Measurements from ENCODE around the gene RTP1. TPM values are rescaled to one million over a fixed set of nuclear protein-coding genes. Genes with fewer than 3 reads are reported as not detected.

RTP1 gene
- total and polyA plus RNA-seq, 9 of the 15 experiments (the other 6 are each of a cell fraction or from before 2014, with no cell fraction given): not detected

DNA sequence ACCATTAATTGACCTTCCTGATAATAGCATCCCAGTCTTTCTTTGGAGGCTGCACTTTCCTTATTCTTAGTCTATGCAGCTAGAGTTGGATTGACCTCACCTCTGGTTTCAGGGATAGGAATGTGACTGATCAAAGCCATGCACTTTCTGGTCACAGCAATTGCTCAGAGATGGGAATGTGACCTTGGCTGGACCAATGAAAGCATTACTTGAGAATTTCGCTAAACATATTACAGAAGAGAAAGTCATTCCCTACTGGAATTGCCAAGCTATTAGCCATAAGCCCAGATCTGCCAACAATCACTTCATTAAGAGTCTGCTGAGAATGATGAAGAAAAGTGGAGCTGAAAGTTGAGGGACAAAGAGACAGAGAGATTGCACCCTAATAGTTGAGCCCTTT, 32.7 kb downstream of the RTP1 start:
- Histone ChIP-seq H3K9ac (ENCODE audit: insufficient read depth in 1 of 2, low read depth in 2 of 2, low read length in 2 of 2) (no peak overlapping the region), H3K9me3 (replicated peaks; ENCODE audit: control insufficient read depth, insufficient read depth, low read depth, low read length) (no peaks in the 10 kb centered on the region), H3K27me3 (ENCODE audit: control insufficient read depth in 2 of 2, insufficient read depth in 2 of 2, low read length in 2 of 2) (peaks cover under 1 to 53% of the 10 kb centered on the region in 2 experiments; a peak in 3 of 5 replicates), H3K27ac (ENCODE audit: extremely low read depth, low read depth, low read length) (no peak overlapping the region), H3K79me2 (ENCODE audit: control insufficient read depth, insufficient read depth, low read length) (no peaks in the 10 kb centered on the region), H3K4me2 (ENCODE audit: insufficient read depth, low read length) (no peak overlapping the region), H3K36me3 (ENCODE audit: control insufficient read depth, insufficient read depth, low read length) (no peaks in the 10 kb centered on the region), H3K9me1 (ENCODE audit: control insufficient read depth, insufficient read depth, low read length) (no peaks in the 10 kb centered on the region), H3K4me1 (replicated peaks in 1 of 2; ENCODE audit: control insufficient read depth in 2 of 2, insufficient read depth in 2 of 2, low read length in 2 of 2) (no peaks in the 10 kb centered on the region; a peak in 1 of 5 replicates), H4K20me1 (replicated peaks; ENCODE audit: control insufficient read depth, insufficient read depth, low read length) (no peaks in the 10 kb centered on the region), H3K4me3 (no peak overlapping the region), H2AFZ (ENCODE audit: low read depth, low read length) (no peak overlapping the region)
- FAIRE-seq (no peak), DNase-seq (ENCODE audit: extremely low read depth in 1 of 4, low spot score in 3 of 4) (no peak), ATAC-seq (no peak)
- intact Hi-C loops (cut with micrococcal nuclease) (no loop called here), in situ Hi-C loops (cut with MboI) (no loop called here)
- POLR2A ChIA-PET: interaction anchor here (1.2 kb wide), 1 partner anchor 10 kb away, joined by 4 read pairs; no protein-coding TSS in a partner anchor
- TF ChIP-seq RBM17 (IDR thresholded peaks at IDR 0.05; ENCODE audit: borderline replicate concordance, low read depth, low read length) (no peak), MBD2 (IDR thresholded peaks at IDR 0.05; ENCODE audit: borderline replicate concordance, low read depth) (no peak), ZNF57 (CRISPR knock-in tag; IDR thresholded peaks at IDR 0.05) (no peak), ZNF79 (CRISPR knock-in tag; IDR thresholded peaks at IDR 0.05; ENCODE audit: low read depth) (no peak), SNRNP70 (optimal IDR thresholded peaks at IDR 0.05; ENCODE audit: low read depth, low read length) (no peak), ZNF143 (CRISPR knock-in tag; IDR thresholded peaks at IDR 0.05) (no peak), XRCC3 (IDR thresholded peaks at IDR 0.05) (no peak), ILF3 (IDR thresholded peaks at IDR 0.05; ENCODE audit: borderline replicate concordance) (no peak), HMGN3 (IDR thresholded peaks at IDR 0.05; ENCODE audit: borderline replicate concordance, extremely low read depth, insufficient read length, low read depth, low read length) (no peak)
- TF ChIP-seq, protein P1, sequence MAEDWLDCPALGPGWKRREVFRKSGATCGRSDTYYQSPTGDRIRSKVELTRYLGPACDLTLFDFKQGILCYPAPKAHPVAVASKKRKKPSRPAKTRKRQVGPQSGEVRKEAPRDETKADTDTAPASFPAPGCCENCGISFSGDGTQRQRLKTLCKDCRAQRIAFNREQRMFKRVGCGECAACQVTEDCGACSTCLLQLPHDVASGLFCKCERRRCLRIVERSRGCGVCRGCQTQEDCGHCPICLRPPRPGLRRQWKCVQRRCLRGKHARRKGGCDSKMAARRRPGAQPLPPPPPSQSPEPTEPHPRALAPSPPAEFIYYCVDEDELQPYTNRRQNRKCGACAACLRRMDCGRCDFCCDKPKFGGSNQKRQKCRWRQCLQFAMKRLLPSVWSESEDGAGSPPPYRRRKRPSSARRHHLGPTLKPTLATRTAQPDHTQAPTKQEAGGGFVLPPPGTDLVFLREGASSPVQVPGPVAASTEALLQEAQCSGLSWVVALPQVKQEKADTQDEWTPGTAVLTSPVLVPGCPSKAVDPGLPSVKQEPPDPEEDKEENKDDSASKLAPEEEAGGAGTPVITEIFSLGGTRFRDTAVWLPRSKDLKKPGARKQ (CRISPR knock-in tag; IDR thresholded peaks at IDR 0.05): no peak
- TF ChIP-seq, protein P2, sequence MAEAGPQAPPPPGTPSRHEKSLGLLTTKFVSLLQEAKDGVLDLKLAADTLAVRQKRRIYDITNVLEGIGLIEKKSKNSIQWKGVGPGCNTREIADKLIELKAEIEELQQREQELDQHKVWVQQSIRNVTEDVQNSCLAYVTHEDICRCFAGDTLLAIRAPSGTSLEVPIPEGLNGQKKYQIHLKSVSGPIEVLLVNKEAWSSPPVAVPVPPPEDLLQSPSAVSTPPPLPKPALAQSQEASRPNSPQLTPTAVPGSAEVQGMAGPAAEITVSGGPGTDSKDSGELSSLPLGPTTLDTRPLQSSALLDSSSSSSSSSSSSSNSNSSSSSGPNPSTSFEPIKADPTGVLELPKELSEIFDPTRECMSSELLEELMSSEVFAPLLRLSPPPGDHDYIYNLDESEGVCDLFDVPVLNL (CRISPR knock-in tag; IDR thresholded peaks at IDR 0.05; ENCODE audit: low read depth): no peak
- no TSS peak for BruUV-seq (replicated peaks)
- CTCF ChIA-PET (ENCODE audit: low intra/inter-chr PET ratio): no interaction called here
- WGBS (ENCODE audit: insufficient coverage, low coverage, missing lambda C conversion rate): 0% methylated on average over 1 of the region's 1 CpG
